A673 (cell line): ENCODE results near the gene SLC16A12. TPM values are rescaled to one million over a fixed set of nuclear protein-coding genes. Genes with fewer than 3 reads are reported as not detected.

Experiments
- BruUV-seq: library from RNA; stranded (reverse); fragments of 400-500 nt; replicated peaks from 2 replicates; lab custom pipeline; 2021; lab: Mats Ljungman, UMichigan
- CTCF ChIA-PET: fragments of 300-600 bp; sonication (Branson Sonifier 250); formaldehyde crosslinking; loops from one replicate; lab custom pipeline; 2022; ENCODE audit warnings: antibody characterized with exemption; lab: Charles Lee
- POLR2A ChIA-PET: fragments of 300-600 bp; sonication (Branson Sonifier 250); formaldehyde crosslinking; loops from one replicate; lab custom pipeline; 2022; ENCODE audit warnings: antibody characterized with exemption; ENCODE audit not compliant: low non-redundant PET; lab: Charles Lee
- DNase-seq: peaks from one replicate; pipeline ENCODE4 v3.0.0-alpha.2; 2015; ENCODE audit warnings: low spot score
- H3K27ac ChIP-seq: fragments of 200-600 bp; sonication (generic); 2 replicates; pipeline ENCODE4 v1.5.1; 2016; ENCODE audit warnings: mixed run types, low read depth, mild to moderate bottlenecking, mixed read lengths, antibody characterized with exemption, low read length; ENCODE audit not compliant: poor library complexity, severe bottlenecking
- H3K27me3 ChIP-seq: fragments of 200-600 bp; sonication (generic); replicated peaks from 2 replicates; pipeline ENCODE4 v1.6.1; 2017; ENCODE audit warnings: mixed run types, low read depth, mild to moderate bottlenecking, mixed read lengths, antibody characterized with exemption, low read length; ENCODE audit not compliant: insufficient read depth, poor library complexity
- H3K36me3 ChIP-seq: fragments of 200-600 bp; sonication (generic); 2 replicates; pipeline ENCODE4 v1.6.1; 2016; ENCODE audit warnings: mixed run types, mild to moderate bottlenecking, mixed read lengths, antibody characterized with exemption, low read length; ENCODE audit not compliant: insufficient read depth, poor library complexity, severe bottlenecking
- H3K4me1 ChIP-seq: fragments of 200-600 bp; sonication (generic); 2 replicates; pipeline ENCODE4 v1.6.1; 2017; ENCODE audit warnings: mixed run types, mild to moderate bottlenecking, mixed read lengths, antibody characterized with exemption, low read length; ENCODE audit not compliant: insufficient read depth, poor library complexity, severe bottlenecking
- H3K4me3 ChIP-seq: fragments of 200-600 bp; sonication (generic); 2 replicates; pipeline ENCODE4 v1.5.1; 2016; ENCODE audit warnings: low read depth, mixed run types, mild to moderate bottlenecking, mixed read lengths, low read length; ENCODE audit not compliant: poor library complexity, severe bottlenecking
- H3K9me3 ChIP-seq: fragments of 200-600 bp; sonication (generic); 2 replicates; pipeline ENCODE4 v1.6.1; 2016; ENCODE audit warnings: mixed run types, low read depth, mild to moderate bottlenecking, mixed read lengths, antibody characterized with exemption, low read length; ENCODE audit not compliant: poor library complexity, severe bottlenecking
- EZH2 ChIP-seq: fragments of 200-600 bp; sonication (generic); IDR thresholded peaks from 2 replicates; pipeline ENCODE4 v1.6.1; 2017; ENCODE audit warnings: borderline replicate concordance, low read depth, mild to moderate bottlenecking, mixed read lengths, antibody characterized with exemption, low read length; ENCODE audit not compliant: poor library complexity, severe bottlenecking
- intact Hi-C: fragments of 100-400 bp; cut with micrococcal nuclease; formaldehyde crosslinking; loops from one replicate; pipeline ENCODE4 v1.10.0; 2022; ENCODE audit not compliant: unreplicated experiment
- total RNA-seq: library from RNA; stranded (reverse); gene quantifications from 2 replicates; pipeline ENCODE4 v1.2.3, GENCODE V29; 2021
- TF ChIP-seq, protein P1 (sequence below): fragments of 300-800, 200-600 bp; sonication (generic); conservative IDR thresholded peaks from 2 replicates; pipeline ENCODE4 v1.5.1; 2017; ENCODE audit warnings: low read depth, mild to moderate bottlenecking, antibody characterized with exemption, low read length, moderate library complexity, mixed read lengths

SLC16A12 gene
- total RNA-seq, 1 experiment from 2014 or later: 0.54 TPM

- Histone ChIP-seq H3K27me3 (no peaks in the 10 kb centered on the region), H3K4me1 (peaks cover 6% of the 10 kb centered on the region), H3K9me3 (no peaks in the 10 kb centered on the region), H3K27ac (no peak overlapping the region), H3K4me3 (no peak overlapping the region), H3K36me3 (no peaks in the 10 kb centered on the region)
- BruUV-seq: no TSS peak
- CTCF ChIA-PET: no interaction called here
- POLR2A ChIA-PET: no interaction called here
- TF ChIP-seq, protein P1, sequence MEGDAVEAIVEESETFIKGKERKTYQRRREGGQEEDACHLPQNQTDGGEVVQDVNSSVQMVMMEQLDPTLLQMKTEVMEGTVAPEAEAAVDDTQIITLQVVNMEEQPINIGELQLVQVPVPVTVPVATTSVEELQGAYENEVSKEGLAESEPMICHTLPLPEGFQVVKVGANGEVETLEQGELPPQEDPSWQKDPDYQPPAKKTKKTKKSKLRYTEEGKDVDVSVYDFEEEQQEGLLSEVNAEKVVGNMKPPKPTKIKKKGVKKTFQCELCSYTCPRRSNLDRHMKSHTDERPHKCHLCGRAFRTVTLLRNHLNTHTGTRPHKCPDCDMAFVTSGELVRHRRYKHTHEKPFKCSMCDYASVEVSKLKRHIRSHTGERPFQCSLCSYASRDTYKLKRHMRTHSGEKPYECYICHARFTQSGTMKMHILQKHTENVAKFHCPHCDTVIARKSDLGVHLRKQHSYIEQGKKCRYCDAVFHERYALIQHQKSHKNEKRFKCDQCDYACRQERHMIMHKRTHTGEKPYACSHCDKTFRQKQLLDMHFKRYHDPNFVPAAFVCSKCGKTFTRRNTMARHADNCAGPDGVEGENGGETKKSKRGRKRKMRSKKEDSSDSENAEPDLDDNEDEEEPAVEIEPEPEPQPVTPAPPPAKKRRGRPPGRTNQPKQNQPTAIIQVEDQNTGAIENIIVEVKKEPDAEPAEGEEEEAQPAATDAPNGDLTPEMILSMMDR: no peak
- TF ChIP-seq EZH2: no peak
- intact Hi-C loops: no loop called here
- DNase-seq: no peak
These were observed 43.5 kb downstream of the SLC16A12 start for GRCh38 chr10:89491932-89492331.

- CTCF ChIA-PET: no interaction called here
- Histone ChIP-seq H3K36me3 (no peaks in the 10 kb centered on the region), H3K4me3 (no peak overlapping the region), H3K9me3 (no peaks in the 10 kb centered on the region), H3K4me1 (peaks cover 6% of the 10 kb centered on the region), H3K27me3 (no peaks in the 10 kb centered on the region), H3K27ac (no peak overlapping the region)
- no peak for DNase-seq
- POLR2A ChIA-PET: no interaction called here
- BruUV-seq: no TSS peak
- TF ChIP-seq EZH2: no peak
- TF ChIP-seq, protein P1: no peak
- intact Hi-C loops: no loop called here
These were observed 44.6 kb downstream of the SLC16A12 start for GRCh38 chr10:89490596-89491335.

- intact Hi-C loops: no loop called here
- no TSS peak for BruUV-seq
- no peak overlapping the region for H3K4me3 ChIP-seq
- H3K9me3 ChIP-seq: peaks cover 4% of the 10 kb centered on the region
- no peaks in the 10 kb centered on the region for H3K27me3 ChIP-seq
- POLR2A ChIA-PET: no interaction called here
- H3K36me3 ChIP-seq: no peaks in the 10 kb centered on the region
- TF ChIP-seq, protein P1: no peak
- no peak for TF ChIP-seq EZH2
- H3K4me1 ChIP-seq: peaks cover 24% of the 10 kb centered on the region
- no peak for DNase-seq
- H3K27ac ChIP-seq: no peak overlapping the region
- CTCF ChIA-PET: no interaction called here
These were observed 53.1 kb downstream of the SLC16A12 start for GRCh38 chr10:89482256-89482655.
